ENCODE data around the gene MANBA.

GRCh38 chr4:102734591-102735385 is 26.0 kb downstream of the MANBA start:
- no peak for TF ChIP-seq SIN3A (IDR thresholded peaks at IDR 0.05; ENCODE audit: borderline replicate concordance, insufficient read depth, low read length)
- no peak for TF ChIP-seq FOXP2 (optimal IDR thresholded peaks at IDR 0.05; ENCODE audit: borderline replicate concordance, extremely low read depth, extremely low read length, insufficient read depth)
- no peak for TF ChIP-seq POLR2AphosphoS5 (IDR thresholded peaks at IDR 0.05; ENCODE audit: low read depth, low read length)
- no peak for TF ChIP-seq REST (IDR thresholded peaks at IDR 0.05; ENCODE audit: insufficient read depth in 1 of 2, low read depth in 2 of 2, low read length in 2 of 2)

All from PFSK-1 (cell line).